ENCODE measurements around the gene DYSF.

DNA sequence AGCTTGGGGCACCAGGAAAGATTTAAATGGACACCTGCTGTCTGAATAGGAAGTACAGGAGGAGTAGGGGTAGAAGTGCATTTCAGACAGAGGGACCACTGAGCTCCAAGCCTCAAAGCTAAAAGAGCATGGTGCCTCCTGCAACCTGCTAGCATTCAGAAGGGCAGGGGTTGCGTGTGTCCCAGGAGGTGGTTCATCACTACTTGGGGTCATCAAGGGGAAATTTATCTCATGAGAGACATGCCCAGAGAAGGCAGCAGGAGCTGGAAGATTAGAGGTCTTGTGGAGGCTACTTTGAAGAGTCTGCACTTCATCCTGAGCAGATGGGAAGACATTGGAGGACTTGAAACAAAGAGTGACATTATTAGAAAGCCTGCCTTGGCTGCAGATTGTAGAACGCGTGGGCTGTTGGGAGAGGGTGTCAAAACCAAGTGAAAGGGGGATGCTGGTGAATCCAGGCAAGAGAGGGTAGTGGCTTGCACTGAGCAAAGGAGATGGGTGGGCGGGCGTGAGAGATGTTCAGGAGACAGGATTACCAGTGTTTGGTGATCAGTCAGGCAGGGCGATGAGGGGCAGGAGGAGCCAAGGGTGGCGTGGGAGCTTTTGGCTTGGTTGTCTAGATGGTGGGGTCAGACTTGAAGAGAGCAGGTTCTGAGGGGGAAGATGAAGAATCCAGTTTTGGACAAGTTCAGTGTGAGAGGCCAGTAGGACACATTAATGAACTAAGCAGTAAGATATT is 154.0 kb downstream of the DYSF start:
- TF ChIP-seq, protein P1, sequence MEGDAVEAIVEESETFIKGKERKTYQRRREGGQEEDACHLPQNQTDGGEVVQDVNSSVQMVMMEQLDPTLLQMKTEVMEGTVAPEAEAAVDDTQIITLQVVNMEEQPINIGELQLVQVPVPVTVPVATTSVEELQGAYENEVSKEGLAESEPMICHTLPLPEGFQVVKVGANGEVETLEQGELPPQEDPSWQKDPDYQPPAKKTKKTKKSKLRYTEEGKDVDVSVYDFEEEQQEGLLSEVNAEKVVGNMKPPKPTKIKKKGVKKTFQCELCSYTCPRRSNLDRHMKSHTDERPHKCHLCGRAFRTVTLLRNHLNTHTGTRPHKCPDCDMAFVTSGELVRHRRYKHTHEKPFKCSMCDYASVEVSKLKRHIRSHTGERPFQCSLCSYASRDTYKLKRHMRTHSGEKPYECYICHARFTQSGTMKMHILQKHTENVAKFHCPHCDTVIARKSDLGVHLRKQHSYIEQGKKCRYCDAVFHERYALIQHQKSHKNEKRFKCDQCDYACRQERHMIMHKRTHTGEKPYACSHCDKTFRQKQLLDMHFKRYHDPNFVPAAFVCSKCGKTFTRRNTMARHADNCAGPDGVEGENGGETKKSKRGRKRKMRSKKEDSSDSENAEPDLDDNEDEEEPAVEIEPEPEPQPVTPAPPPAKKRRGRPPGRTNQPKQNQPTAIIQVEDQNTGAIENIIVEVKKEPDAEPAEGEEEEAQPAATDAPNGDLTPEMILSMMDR (IDR thresholded peaks at IDR 0.05): no peak
- no peak for TF ChIP-seq POLR2A (IDR thresholded peaks at IDR 0.05)
